Measurements from ENCODE around the gene ANO4. TPM values are rescaled to one million over a fixed set of nuclear protein-coding genes. Genes with fewer than 3 reads are reported as not detected.

ANO4 gene
- total and polyA plus RNA-seq, 8 donors = 0.37 TPM; not detected in 7

GRCh38 chr12:100871195-100871734 lies 76.7 kb downstream of the ANO4 start:
- no peak overlapping the region for H3K27ac ChIP-seq
- no peak for DNase-seq
- no peaks in the 10 kb centered on the region for H3K36me3 ChIP-seq
- WGBS, 5 donors = 47 to 73% (median 55%) methylated on average over 1 of the region's 1 CpG
- H3K4me3 ChIP-seq = no peak overlapping the region
- intact Hi-C loops (cut with DNase I; ENCODE audit: low total_unique reads) = no loop called here
- H3K27me3 ChIP-seq = no peaks in the 10 kb centered on the region
- TF ChIP-seq EP300 (IDR thresholded peaks at IDR 0.05) (no peak), POLR2A (IDR thresholded peaks at IDR 0.05) (no peak), CTCF (IDR thresholded peaks at IDR 0.05) (no peak), POLR2AphosphoS5 (IDR thresholded peaks at IDR 0.05) (no peak)
- H3K4me1 ChIP-seq = no peaks in the 10 kb centered on the region
- H3K9me3 ChIP-seq = peaks cover 0 to 23% (median 17%) of the 10 kb centered on the region in 4 donors

GRCh38 chr12:100875156-100875555 lies 80.6 kb downstream of the ANO4 start:
- WGBS, 5 donors = 71 to 85% (median 79%) methylated on average over 6 to 7 of the region's 7 CpGs
- no peak overlapping the region for H3K27ac ChIP-seq
- peaks cover 0 to 23% (median 17%) of the 10 kb centered on the region in 4 donors for H3K9me3 ChIP-seq
- H3K4me3 ChIP-seq = no peak overlapping the region
- H3K4me1 ChIP-seq = no peaks in the 10 kb centered on the region
- no peaks in the 10 kb centered on the region for H3K36me3 ChIP-seq
- DNase-seq = no peak
- intact Hi-C loops (cut with DNase I; ENCODE audit: low total_unique reads) = no loop called here
- H3K27me3 ChIP-seq = no peaks in the 10 kb centered on the region
- no peak for TF ChIP-seq POLR2AphosphoS5 (IDR thresholded peaks at IDR 0.05)
- no peak for TF ChIP-seq POLR2A (IDR thresholded peaks at IDR 0.05)
- no peak for TF ChIP-seq CTCF (IDR thresholded peaks at IDR 0.05)
- TF ChIP-seq EP300 (IDR thresholded peaks at IDR 0.05) = no peak

- no peaks in the 10 kb centered on the region for H3K27me3 ChIP-seq
- TF ChIP-seq EP300 (IDR thresholded peaks at IDR 0.05) = no peak
- no peak for TF ChIP-seq CTCF (IDR thresholded peaks at IDR 0.05)
- H3K27ac ChIP-seq = no peak overlapping the region
- H3K9me3 ChIP-seq = peaks cover 0 to 23% (median 17%) of the 10 kb centered on the region in 4 donors
- 82 to 92% (median 90%) methylated on average over 2 of the region's 2 CpGs for WGBS, 5 donors
- intact Hi-C loops (cut with DNase I; ENCODE audit: low total_unique reads) = no loop called here
- H3K36me3 ChIP-seq = no peaks in the 10 kb centered on the region
- DNase-seq = no peak
- H3K4me1 ChIP-seq = no peaks in the 10 kb centered on the region
- H3K4me3 ChIP-seq = no peak overlapping the region
Measured at GRCh38 chr12:100875771-100876170, 81.2 kb downstream of the ANO4 start.

DNA sequence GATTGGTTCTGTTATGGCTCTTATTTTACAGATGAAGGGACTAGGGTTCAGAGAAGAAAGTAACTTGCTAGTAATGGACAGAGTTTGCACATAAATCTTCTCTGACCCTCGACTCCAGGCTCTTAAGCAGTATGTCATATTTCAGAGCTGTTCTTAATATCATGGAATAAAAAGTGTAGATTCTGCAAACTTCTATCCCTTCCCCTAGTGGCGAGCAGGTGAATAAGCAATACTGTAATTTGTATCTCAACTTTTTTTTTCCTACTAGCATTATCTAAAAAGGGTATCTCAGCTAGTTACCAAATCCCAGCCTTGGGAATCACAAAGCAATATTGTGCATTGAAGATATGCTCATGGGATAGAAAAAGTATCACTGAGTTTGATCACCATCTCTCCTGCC lies 83.2 kb downstream of the ANO4 start:
- intact Hi-C loops (cut with DNase I; ENCODE audit: low total_unique reads) = no loop called here
- H3K27me3 ChIP-seq = no peaks in the 10 kb centered on the region
- no peaks in the 10 kb centered on the region for H3K36me3 ChIP-seq
- DNase-seq = no peak
- WGBS, 5 donors = 32 to 63% (median 42%) methylated on average over 2 of the region's 2 CpGs
- peaks cover 0 to 23% (median 17%) of the 10 kb centered on the region in 4 donors for H3K9me3 ChIP-seq
- H3K27ac ChIP-seq = no peak overlapping the region
- H3K4me3 ChIP-seq = no peak overlapping the region
- TF ChIP-seq POLR2A (IDR thresholded peaks at IDR 0.05) = no peak
- no peak for TF ChIP-seq CTCF (IDR thresholded peaks at IDR 0.05)
- TF ChIP-seq EP300 (IDR thresholded peaks at IDR 0.05) = no peak
- TF ChIP-seq POLR2AphosphoS5 (IDR thresholded peaks at IDR 0.05) = no peak
- H3K4me1 ChIP-seq = no peaks in the 10 kb centered on the region

Measured in stomach (tissue), 9 donors.